HG03280 (cell line): ENCODE data around the gene ALPL.

Experiments
- ATAC-seq: cut with Tn5 transposase; IDR thresholded peaks from one replicate; pipeline ENCODE4 v1.9.1; 2021; ENCODE audit warnings: mild to moderate bottlenecking, moderate library complexity; ENCODE audit not compliant: unreplicated experiment

ALPL gene

DNA sequence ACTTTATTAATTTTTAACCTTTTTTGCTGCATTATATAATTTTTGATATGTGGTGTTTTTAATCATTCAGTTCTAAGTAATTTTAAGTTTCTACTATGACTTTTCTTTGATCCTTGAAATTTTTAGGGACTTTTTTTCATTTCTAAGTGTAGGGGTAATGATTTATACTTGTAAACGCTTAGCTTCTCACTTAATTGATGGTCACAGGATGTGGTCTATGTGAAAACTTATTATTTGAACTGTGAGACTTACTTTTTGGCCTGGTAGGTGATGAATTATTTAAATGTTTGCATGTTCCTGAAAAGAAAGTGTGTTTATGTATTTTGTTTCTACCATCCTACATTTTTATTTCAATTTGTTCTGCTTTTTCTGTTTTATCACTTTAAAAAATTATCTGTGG, 17.2 kb downstream of the ALPL start:
- ATAC-seq = no peak

DNA sequence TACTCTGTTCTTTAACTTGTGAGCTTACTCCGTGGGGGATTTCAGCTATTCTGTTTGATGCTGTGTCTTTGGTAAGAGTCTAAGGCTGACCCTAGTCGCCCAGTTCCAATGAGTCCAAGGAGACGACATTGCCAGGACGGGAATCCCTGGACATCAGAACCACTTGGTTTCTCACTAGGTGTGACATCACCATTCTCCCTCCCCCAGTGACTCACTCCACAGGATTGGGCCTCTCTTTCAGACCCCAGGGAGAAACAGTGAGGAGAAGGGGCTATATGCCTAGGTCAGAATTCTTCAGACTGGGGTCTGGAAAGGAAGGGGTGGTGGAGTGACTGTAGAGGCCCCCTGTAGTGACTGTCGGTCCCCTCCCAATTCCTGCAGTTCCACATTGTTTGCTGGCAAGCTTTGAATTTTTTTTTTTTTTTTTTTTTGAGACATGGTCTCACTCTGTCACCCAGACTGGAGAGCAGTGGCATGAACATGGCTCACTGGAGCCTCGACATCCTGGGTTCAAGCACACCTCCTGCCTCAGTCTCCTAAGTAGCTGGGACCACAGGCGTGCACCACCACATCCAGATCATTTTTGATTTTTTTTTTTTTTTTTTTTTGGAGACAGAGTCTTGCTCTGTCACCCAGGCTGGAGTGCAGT, 21.3 kb downstream of the ALPL start:
- no peak for ATAC-seq

DNA sequence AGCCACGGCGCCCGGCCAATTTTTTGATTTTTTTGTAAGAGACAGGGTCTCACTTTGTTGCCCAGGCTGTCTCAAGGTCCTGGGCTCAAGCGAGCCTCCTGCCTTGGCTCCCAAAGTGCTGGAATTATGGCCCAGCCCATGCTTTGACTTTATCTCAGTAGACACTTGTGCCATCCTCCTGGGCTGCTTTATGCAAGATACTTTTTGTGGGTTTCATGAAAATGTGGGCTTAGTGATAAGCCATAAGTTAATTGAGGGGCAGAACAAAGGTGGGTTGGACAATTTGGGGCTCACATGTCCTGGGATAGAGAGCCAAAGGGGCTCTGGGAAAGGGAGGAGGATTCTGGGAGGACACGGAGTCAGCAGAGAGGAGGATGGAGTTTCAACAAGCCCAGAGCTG, 22.0 kb downstream of the ALPL start:
- no peak for ATAC-seq

DNA sequence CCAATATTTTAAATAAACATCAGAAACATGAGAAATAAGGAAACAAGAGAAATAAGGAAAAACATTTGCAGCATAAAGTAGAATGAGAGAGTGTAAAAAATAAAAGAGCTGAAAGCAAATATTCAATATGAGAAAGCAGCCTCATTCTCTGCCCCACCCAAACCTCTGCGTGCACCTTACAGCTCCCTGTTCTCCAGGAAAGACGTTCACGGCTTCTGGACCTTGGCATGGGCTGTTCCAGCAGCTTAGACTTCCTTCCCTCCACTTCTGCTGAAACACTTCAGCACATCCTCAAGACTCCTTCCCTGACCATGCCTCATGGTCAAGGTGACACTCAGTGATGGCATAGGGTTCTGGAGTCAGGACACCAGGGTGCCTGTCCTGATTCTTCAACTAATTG, 23.3 kb downstream of the ALPL start:
- ATAC-seq = no peak

DNA sequence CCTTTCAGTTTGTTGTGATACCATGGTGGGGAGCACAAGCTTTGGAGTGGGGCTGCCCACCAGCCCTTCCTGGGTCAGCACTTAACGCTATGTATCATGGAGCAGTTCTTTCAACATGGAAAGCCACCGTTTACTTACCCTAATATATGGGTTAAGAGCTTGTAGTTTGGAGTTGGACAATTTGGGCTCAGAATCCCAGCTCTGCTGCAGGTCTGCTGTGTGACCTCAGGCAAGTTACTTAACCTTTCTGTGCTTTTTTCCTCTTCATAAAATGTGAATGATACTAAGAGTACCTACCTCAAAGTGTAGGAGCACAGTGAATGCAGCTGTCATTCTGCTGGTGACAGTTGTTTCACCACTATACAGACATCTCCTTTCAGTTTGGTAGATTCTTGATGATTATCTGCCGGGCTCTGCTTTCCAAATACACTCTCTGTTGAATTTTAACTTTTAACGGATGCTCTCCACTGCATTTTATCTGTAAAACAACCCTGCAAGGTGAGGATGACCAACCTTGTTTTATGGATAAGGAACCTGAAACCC, 23.8 kb downstream of the ALPL start:
- no peak for ATAC-seq

DNA sequence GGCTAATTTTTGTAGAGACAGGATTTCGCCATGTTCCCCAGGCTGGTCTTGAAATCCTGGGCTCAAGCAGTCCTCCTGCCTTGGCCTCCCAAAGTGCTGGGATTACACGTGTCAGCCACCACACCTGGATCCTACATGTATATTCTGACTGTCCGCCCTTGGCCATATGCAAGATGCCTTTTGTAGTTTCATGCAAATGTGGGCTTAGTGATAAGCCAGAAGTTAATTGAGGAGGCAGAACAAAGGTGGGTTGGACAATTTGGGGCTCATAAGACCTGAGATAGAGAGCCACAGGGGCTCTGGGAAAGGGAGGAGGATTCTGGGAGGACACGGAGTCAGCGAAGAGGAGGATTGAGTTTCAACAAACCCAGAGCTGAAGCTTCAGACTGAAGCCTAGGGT, 24.9 kb downstream of the ALPL start:
- ATAC-seq = no peak

DNA sequence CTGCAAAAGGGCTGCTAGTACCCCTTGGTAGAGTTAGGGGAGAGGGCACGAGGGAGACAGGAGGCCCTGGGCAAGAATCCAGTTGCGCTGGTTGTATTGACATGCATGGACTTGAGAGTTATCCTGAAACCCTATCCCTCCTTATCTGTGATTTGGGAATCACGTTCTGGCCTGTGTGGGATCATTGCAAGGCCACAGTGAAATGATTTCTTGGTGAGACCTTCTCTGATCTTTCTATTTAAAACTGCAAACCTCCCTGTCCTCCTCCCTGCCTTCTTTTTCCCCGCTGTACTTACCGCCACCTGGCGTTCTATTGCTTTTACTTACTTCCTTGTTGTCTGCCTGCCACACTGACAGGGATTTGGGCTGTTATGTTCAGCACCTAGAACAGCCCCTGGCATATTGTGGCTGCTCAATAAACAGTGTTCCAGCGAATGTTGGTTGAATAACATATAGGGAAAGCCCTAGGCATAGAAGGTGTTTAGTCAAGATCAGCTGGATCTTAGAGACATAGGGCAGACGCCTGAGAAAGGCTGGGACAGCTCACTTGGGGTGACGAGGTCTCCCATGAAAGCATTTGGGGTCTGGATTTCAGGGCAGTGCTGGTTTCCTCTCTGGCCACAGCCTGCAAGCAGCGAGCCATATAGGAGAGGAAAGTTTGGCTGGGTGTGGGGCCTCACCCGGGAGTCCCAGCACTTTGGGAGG, 25.6 kb downstream of the ALPL start:
- ATAC-seq = no peak

DNA sequence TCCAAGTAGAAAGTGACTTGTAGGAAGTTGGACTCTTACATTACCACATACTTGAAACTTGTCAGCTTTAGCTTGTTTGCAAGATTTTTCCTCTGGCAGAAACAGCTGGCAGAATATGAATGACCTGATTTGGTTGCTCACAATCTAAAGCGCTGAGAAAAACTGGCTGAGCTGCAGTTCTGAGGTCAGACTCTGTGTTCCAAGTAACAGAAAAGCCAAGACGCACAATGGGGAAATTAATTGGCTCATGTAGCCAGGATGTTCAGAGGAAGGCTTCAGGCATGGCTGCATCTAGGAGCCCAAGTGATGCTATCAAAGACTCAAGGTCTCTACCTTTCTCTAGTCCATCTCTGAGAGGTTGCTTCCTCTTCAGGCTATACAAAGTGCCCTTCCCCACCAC, 27.0 kb downstream of the ALPL start:
- ATAC-seq = no peak

DNA sequence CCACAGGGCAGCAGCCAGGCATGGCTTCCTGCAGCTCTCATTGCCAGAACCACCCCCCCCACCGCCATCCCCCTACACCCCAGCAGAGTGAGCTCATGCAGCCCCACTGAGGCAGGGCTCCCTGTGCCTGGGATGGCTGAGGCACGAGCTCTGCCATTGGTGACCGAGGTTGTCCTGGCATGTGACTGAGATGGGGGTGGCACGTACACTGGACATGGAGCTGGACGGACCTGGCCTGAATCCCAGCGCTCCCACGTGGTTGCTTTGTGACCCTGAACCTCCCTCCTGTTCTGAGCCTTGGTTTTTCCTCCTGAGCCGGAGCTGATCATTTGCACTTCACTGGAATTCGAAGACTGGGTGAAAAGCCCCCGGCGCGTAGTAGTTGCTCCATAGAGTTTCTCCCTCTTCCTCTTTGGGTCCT, 28.3 kb downstream of the ALPL start:
- no peak for ATAC-seq

DNA sequence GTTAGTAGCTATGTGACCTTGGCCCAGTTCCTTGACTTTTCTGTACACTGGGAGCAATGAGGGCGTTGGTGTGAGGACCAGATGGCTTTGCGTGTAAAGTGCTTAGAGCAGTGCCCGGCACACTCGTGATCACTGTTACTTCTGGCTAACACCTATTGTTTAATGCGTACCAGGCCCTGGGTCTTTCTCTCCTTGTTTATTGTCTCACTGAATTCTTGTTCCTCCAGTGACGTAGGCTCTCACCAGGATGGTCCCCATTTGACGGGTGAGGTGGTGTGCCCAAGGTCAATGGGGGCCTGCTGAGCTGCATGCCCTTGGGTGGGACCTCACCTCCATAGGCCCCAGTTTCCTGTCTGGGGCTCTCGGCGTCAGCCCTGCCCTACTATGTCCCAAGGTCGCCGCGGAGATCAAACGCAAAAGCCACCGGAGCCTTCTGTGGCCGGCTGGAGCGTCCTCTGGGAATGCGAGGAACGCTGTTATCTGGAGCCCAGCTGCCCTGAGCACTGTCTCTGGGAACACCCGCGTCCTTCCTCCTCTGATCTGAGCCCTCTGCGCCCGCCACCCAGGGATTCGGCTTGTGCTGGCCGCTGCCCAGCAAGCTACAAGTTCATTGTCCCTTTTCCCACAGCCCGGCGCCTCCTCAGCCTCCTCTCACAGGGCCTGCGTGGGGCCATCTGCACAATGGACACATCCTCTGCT, 28.9 kb downstream of the ALPL start:
- no peak for ATAC-seq

DNA sequence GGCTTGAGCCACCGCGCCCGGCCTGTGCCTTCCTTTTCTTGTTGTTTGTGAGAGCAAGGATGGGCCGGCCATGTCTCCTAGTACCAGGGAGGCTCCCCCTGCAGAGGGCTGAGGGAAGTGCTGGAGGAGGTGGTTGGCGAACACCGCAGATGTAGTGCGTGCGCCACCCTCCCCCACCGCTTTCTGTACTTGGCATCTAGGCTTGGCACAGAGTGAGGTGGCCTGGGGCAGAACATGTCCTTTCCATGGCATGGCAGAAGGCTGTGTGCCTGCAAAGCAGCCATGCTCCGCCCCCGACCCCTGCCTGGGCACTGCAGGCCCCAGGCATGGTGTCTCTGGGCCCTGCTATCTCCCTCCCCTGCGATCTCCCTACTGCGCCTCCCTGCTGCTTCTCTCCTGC, 30.7 kb downstream of the ALPL start:
- ATAC-seq = no peak

DNA sequence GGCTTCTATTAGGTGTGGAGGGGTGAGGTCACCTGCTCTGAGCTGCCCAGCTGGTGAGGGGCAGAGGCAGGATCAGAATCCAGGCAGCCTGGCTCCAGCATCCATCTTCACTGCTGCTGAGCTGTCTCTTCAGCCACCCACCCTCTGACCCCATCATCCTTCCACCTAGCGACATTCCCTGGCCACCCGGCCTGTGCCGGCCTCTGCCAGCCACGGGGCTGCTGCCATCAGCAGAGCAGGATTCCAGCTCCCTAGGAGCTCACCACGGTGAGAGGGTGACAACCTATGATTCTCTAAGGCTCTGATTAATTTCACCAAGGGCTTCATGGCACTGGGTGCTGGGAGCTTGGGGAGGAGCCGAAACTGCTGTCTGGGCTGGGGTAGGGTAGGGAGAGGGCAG, 32.1 kb downstream of the ALPL start:
- no peak for ATAC-seq

DNA sequence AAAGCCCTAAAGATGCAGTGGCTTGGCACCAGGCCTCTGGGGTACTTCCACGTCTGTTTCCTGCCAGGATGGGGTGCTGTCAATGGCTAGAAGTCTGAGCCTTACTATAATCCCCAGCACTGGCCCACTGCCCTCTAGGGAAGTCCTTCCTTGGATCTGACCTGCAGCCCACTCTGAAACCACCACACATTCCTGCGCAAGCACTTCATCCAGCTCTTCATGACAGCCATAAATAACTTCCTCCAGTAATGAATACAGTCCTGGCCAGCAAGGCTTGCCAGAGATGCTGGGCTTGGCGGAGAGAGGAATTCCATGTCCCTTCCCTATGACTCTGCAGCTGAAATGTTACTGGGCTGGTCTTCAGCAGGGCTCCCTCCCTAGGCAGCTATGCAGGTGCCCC, 32.6 kb downstream of the ALPL start:
- no peak for ATAC-seq

DNA sequence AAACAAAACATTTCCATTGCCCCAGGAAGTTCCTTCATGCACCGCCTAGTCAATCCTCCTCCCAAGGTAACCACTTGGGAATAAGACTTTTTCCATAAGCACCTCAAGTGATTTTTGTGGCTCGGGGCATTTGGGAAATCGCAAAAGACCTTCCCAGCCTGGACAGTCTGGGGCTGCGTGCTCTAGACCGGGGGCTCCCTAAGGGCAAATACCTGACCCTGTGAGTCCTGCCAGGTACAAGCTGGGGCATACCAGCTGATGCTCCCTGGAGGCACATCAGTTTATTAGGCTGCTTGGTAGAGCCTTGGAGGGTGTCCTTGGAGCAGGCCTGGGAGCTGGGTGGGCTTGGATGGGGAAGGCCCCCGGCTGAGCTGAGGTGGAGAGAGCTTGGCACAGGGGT, 34.4 kb downstream of the ALPL start:
- ATAC-seq = no peak

DNA sequence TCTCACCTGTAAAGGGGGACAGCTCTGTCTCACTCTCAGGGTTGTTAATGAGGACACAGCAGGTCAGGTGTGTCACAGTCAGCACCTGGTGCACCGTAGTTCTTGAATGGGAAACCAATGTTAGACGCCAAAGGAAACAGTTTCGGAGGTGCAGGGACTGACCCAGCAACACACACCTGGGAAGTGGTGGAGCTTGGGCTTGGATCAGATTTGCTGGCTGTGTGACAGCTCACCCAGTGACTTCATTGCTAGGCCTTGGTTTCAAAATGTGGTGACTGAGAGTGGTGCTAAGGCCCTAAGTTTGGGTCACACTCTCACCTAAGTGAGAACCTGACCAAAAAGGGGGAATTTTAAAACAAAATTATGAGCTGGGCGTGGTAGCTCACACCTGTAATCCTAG, 34.9 kb downstream of the ALPL start:
- ATAC-seq = no peak

DNA sequence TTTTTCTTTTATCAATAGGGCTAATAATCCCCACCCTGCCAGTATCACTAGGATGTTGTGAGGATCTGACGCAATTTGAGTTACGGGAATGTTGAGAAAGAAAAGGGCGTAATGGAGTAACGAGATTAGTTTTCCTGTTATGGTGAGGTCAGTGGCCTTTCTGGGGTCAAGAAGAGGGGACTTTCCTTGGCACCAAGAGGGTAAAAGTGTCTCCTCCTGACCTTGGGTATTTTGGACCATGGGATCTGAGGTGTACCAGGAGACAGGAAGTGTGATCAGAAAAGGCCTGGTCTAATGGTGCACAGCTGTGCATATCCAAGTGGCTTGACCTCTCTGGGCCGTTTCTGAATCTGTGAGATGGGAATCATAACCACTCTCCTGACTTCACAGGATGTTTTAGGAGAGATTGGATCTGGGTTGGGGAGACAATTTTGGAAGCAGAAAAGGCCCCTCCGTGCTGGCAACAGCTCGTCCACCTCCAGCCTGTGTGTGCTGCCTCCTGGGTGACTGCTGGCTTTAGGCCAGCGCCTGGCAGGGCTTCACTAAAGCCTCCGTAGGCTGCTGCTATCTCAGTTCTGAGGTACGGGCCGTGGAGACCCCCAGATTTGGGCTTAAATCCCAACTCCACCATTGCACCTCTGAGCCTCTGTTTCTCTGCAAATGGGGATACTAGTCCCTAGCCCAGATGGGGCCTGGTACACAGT, 37.1 kb downstream of the ALPL start:
- ATAC-seq = no peak

DNA sequence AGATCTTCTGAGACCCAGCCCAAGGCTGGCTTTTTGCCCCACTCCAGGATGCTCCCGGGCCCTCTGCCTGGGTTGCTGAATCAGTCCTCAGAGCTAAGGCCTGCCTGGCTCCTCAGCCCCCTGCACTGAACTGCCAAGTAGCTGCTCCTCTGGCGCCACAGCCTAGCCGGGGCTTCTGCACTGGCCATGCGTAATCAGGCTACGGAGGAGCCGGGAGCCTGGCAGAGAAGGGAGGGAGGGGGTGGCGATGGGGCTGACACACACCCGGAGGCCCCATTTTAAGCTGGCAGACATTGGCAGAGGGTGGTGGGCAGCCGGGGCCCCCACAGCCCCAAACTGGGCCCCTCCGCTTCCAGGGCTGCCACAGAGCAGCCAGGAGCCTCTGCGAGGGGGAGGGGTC, 38.7 kb downstream of the ALPL start:
- no peak for ATAC-seq

DNA sequence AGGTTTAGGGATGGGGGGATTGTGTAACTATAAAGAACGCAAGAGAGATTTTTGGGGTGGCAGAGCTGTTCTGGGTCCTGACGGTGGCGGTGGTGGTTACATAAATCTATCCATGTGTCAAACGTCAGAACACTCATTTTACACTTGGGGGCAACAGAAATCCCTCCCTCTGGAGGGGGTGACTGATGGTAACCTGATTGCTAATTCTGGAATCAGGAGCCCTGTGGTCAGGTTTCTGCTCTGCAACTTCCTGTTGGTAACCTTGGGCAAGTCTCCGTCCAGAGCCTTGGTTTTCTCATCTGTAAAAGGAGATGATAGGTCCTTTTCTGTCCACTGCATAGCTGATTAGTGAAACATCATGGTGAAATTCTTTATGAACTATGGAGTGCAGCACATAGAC, 40.9 kb downstream of the ALPL start:
- ATAC-seq = no peak

DNA sequence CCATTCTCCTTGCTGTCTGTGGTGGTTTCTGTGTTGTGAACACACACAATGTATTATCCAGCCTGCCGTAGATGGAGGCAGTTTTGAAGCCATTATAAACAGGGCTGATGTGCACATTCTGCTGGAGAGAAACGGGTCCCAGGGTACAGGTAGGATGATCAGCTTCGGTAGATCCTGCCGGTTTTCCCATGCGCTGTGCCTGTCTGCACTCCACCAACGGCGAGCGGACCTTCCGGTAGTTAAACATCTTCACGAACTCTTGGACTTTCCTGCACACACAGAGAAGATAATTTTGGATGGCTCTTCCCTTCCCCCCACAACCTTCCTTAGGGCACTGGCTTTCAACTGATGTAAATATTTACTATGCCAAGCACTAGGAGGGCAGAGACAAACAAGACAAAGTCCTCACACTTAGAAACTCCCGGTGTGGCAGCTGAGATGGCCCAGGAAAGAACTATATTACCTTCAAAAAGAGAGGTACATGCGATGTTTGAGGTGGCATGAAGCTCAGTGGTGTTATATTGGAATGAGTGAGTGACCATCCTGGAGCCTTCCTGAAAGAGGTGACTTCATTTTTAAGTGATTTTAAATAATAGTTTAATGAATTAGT, 41.7 kb downstream of the ALPL start:
- no peak for ATAC-seq

DNA sequence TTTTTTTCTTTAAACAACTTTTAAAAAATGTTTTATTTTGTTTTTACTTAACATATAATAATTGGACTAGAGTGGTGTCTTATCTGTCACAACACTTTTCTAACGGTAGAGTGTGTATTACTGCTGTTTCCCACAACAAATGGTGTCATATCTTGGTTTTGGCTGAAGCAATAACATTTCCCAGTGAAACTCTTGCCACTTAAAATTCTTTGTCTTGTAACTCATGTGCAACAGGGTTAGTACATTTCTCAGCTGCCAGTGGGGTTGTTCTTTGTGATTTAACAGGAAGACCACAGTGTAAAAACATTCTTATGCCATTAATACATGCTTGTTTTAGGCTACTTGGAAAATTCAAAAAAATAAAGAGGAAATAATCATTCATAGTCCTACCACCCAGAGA, 43.5 kb downstream of the ALPL start:
- no peak for ATAC-seq
